Heart left ventricle (tissue), 13 donors: Measurements from ENCODE around the gene IRX5.

Experiments used
- CTCF ChIP-seq, 12 donors: fragments of 200-600 bp; sonication (generic) in 4 of 12; IDR thresholded peaks; one replicate each; pipeline versions ENCODE4 v1.5.0 to v1.8.0; 2018 to 2022; ENCODE audit warnings: antibody characterized with exemption in 12 of 12, mild to moderate bottlenecking in 5 of 12
- POLR2A ChIP-seq, 2 donors: fragments of 450-650 bp; IDR thresholded peaks; one replicate each; pipeline ENCODE4 v1.6.1; 2017; ENCODE audit warnings: antibody characterized with exemption in 2 of 2, mild to moderate bottlenecking in 2 of 2, moderate library complexity in 2 of 2
- donor health status: ischemic (EF 13 %, LVEDD 7.1; RV severe dilation, severe dysfunction).
- donor health status: DM: no; HTN: yes; CAD: no.
- donor health status: DM: no; HTN: no; CAD: no.
- donor health status: ischemic (EF 25% LVEDD 6.9; RV normal size, moderate dysfunction).
- donor health status: ischemic (EF 25% LVEDD 5.7; RV mildly dilated, moderate dysfunction).
- donor health status: ischemic (EF 35%, LVEDD 5.7; RV mildly dilated, moderate dysfunction).
- donor health status: nonischemic (EF 11% LVEDD 7.7; RV severe dilation, severe dysfunction).
- donor health status: DM: yes; HTN: yes; CAD: no.
- donor health status: PGD.
- donor health status: ischemic (EF 29% LVEDD 5.4; RV normal size, mild dysfunction).
- donor health status: nonischemic (EF 23%, LVEDD 6.1; RV moderate dilation, normal function).

- no peak for TF ChIP-seq CTCF (IDR thresholded peaks at IDR 0.05)
- TF ChIP-seq POLR2A (IDR thresholded peaks at IDR 0.05) = no peak
Observed at GRCh38 chr16:54921206-54921824, 9.3 kb upstream of the IRX5 start.
